Measurements from ENCODE around the gene SUFU.

Gene SUFU

DNA sequence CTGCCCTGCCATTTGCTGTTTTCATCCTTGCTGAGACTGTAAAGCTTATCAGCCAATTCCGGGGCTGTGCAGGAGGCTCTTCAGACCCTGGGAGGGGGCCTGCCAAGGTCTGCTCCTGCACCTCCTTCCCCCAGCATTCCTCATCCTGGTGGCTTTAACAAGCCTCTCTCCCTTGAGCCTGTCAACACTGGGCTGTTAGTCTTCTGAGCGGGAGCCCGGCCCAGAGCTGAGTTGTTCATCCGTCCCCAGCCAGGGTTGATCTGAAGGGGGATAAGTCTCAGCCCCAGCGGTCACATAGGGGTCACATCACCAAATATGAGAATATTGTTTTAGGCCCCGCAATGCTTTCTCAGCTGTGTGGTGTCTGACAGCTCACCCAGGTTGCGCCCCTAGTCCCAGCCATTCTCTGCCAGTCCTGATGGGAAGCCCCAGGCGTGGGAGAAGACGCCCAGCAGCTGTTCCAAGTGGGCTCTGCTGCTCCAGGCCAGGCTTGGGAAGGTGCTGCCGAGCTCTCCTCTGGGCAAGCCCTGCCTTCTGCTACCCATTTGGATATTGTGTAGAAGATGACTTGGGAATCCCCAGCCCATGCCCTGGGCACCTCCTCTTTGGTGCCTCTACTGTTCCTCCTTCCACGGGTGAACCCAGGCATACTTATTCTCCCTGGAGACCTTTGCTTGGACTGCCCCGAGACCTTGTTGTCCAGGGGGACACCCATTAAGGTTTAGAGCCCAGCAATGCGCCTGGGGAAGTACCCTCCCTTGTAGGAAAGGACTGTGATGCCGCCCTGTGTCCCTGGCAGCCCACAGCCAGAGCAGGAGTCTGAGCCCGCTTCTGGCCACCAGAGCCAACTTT is 117.0 kb downstream of the SUFU start:
- DNase-seq: no peak

DNA sequence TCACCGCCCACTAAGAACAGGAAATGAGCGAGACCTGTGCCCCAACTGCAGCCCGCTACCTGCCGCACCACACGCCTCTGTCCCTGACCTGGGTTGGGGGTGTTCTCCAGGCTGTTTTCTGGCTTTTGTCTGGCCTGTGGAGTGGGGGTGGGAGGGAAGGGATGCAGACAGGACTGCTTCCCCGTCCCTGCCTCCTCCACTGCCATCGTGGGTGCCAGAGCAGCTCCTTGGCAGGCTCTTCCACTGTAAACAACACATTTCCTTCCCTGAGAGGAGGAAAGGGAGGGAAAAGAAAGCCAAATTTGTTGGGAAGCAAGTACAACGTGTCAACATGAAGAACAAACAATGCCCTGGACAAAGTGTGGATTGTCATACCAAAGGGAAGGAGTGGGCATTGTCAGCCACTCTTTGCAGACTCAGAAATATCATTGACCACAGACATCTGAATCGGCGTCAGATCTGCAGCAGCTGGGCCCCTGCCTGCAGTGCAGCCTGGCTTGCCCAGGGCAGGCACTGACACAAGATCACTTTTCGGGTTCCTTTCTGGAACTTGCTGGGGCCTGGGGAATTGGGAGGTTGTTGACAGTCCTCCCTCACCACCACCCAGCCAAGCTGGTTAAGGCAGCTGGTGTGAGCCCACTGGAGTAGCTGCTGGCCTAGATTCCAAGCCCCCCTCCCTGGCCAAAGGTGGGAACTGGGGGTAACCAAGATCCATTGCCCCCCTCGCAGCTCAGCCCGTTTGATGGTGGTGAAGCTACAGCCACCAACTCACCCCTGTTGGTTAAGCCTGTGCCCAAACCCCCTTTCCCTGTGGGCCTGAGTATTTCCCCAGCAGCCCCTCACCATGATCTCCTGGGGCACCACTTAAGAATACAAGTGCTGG is 117.9 kb downstream of the SUFU start:
- DNase-seq: no peak

DNA sequence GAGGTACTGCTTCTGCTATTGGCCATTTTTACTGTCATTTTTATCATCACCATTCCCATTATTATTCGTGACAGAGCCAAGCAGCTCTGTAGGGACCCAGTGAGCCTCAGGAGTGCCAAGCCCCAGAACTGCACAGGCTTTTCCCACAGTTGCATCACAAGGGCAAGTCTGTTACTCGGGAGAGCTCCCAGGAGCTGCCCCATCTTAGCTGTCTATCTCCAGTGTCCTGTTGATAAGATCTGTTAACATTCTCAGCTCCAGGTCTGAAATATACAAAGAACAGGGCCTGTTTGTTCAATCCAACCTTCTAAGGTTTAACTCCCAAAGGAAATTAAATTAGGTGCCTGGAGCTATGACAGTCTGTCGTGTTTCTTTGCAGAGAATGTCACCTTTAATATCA is 120.3 kb downstream of the SUFU start:
- no peak for DNase-seq

DNA sequence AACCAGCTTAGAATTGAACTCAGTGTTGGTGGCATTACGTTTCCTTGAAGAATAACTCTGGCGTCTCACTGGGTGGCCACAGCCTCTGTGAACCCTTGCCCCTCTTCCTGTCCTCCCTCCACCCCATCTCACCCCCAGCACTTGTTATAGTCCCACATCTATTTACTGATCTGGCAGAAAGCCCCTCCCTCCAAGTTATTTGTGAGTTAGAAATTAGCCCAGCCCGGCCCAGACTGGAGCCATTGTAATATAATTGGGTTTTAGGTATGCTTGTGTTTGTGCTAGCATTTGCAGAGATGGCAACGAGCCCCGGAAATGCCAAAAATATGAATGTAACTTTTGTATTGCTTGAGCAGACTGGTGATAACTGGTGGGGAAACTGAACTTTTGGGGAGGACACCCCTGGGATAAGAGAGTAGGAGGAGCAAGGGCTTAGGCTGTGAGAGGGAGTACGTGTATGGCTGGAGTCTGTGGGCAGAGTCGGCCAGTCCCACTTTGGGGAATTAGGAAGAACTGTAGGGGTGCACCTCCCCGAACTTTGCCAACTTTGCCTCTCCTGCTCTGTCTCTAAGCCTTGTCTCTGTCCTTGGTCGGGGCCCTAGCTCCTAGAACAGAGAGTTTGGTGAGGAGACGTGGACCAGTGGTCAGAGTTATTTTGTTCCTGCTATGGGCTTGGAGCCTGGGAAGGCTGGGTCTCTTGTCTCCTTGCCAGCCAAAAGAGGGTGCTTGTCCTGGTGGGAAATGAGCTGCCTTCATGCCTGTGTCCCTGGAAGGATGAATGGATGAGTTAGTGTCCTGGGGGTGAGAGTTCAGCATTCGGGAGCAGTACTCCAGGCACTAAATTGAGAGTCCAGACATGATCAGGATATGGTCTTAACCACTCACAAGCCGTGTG is 121.2 kb downstream of the SUFU start:
- no peak for DNase-seq

DNA sequence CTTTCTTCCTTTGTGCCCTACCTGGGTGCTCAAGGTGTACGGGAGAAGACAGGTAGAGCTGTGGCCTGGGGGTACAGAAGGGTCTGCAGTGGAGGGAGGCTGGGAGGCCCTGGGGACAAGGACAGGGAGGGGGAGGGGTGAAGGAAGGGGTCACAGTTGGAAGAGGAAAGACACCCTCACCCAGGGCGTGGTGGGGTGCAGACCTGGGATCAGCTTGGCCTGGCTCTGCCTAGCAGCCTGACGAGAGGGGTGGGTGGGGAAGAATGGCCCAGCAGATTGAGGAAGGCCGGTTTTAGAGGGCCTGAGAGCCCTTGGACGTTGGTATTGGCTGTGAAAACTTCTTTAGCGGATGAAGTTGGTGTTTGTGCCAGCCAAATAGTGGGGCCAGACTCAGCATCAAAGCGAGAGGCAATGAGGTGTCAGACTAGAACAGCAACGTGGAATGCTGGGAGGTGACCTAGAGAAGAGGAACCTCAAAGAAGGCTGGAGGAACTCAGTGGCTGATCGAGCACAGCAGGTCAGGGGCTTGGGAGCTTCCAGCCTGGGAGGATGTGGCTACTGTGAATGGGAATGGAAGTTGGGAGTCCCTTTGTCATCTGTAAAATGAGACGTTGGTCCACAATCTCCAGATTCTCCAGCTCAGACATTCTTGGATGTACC is 122.4 kb downstream of the SUFU start:
- DNase-seq: no peak

DNA sequence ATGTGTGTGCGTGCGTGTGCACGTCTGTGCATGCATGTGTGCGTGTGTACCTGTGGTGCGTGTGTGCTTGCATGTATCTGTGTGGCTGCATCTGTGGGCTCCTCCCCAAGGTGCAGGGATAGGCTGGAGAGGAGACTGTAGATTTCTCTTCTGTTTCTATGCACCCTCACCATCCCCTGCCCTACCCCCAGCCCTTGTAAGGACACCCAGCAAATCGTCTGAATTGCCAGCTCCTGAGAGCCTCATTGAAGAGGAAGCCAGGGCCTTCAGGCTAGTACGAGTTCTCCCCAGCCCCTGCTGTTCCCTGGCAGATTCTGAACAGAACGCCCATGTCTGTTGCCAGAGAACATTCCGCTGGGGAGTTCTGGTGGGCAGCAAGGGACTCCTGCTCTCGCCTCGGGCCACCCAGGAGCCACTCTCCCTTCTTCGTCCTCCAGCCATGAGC is 123.5 kb downstream of the SUFU start:
- DNase-seq: no peak

DNA sequence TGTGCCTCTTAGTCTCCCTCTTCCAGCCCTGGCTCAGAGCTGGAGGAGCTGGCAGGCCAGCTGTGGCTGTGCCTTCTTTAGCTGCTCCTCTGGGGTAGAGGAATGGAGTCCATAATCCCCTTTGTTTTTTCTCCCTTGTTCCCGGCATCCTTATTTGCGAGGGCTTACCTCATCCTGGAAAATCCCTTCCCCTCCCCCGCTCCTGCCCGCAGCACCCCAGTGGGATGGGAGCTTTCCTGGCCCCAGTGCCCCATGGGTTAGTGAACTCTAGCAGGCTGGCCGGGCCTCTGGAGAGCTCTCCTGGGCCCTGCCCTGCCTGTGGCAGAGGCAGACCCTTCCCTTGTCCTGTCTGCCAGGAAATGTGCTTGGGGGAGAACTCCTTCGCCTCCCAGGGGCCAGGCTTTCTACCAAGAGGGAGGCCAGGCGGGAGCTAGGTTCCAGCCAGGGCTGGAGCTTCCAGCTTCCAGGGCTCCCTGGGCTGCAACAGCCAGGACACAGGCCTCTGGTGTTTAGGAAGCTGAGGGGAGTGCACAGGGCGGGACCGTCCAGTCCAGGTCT is 124.0 kb downstream of the SUFU start:
- DNase-seq: no peak

DNA sequence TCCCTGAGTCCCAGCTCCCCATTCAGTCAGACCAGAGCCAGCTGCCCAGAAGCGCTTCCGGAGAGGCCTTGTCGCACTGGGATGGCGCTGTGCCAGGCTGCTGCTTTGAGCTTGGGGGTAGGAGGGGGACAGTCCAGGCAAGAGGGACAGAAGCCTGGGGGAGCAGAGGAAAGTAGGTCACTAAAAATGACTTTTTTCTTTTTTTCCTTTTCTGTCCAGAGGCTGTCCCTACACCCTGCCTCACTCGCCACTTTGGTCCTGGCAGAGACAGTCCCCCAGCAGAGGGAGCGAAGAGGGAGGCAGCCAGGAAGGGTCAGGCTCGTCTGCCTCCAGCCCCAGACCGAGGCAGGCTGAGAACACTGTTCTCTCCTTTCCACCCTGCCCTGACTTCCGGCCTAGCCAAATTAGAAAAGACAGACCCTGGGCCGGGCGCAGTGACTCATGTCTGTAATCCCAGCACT is 124.7 kb downstream of the SUFU start:
- DNase-seq: no peak

DNA sequence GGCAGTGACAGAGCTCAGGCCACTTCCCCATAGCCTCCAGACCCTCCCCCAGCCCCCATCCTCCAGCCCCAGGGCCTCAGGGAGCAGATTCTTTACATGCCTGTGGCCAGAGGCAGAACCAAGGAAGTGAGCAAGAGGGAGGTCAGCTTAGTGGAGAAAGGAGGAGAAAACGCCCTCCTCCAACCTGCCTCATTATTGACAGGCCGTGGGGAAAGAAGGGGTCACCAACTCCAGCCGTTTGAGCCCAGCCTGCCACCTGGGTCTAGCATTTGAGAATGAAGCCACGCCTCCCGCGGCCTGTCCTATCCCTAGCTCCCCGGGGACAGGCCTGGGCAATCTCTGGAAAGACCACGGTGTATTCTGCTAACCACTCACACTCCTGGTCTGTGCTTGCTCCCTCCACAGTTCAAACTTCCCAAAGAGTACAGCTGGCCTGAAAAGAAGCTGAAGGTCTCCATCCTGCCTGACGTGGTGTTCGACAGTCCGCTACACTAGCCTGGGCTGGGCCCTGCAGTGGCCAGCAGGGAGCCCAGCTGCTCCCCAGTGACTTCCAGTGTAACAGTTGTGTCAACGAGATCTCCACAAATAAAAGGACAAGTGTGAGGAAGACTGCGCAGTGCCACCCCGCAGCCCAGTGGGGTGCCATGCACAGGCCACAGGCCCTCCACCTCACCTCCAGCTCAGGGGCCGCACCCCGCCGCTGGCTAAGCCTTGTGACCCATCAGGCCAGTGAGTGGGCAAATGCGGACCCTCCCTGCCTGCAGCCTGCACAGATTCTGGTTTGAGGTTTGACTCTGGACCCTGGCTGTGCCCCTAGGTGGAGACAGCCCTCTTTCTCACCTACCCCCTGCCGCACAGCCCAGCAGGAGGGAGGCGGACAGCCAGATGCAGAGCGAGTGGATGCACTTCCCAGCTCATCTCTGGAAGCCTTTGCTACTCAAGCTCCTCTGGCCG is 126.2 kb downstream of the SUFU start:
- no peak for DNase-seq

DNA sequence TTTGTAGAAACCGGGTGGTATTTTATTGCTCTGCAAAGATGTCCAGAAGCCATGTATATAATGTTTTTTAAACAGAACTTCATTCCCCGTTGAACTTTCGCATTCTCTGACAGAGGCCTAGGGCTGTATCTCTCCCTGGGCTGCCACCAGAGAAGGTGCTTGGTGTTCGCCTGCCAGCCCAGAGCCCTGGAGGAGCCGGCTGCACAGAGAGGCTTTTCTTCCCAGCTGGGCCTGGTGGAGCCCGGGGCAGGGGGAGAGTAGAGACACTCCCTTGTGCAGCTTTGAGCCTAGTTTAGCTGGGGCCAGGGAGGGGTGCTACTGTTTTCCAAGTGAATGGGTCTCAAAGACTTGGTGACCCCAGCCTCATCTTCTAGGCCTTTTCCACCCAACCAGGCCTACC is 126.9 kb downstream of the SUFU start:
- no peak for DNase-seq

DNA sequence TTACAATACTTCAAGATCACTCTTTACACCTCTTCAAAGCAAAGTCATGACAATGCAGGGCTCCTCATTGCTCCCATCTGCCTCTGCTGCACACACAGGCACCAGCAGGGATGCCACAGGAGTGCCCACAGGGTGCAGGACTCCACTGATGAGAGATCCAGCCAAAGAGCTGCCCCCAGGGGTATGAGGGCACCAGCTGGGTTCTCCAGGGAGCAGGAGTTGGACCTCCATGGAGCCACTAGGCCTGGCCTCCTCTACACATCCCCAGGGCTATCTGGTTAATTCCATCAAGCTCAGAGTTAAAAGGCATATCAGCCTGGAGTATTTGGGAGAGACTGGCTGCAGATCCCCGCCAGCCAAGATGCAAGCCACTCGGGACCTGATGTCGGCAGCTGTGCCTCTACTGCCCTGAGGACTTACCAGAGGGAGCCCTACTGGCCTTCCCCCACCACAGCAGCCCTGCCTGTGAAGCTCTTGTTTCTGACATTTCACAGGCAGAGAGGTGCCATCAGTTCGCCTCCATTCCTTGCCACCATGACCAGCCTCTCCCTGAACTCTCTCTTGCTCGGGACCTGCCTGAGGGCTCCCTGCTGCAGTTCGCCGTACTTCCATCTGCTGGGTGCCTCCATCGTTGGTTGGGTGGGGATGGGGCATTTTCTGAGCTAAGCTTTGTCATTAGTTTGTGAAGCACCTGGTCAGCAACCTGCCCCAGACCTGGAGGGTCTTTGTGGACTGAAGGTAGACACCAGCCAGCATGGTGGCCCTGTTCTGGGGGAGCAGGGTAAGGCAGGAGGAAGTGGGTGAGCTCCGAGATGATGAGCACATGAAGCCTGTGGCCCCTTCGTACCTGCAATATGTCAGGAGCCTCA is 128.0 kb downstream of the SUFU start:
- no peak for DNase-seq

DNA sequence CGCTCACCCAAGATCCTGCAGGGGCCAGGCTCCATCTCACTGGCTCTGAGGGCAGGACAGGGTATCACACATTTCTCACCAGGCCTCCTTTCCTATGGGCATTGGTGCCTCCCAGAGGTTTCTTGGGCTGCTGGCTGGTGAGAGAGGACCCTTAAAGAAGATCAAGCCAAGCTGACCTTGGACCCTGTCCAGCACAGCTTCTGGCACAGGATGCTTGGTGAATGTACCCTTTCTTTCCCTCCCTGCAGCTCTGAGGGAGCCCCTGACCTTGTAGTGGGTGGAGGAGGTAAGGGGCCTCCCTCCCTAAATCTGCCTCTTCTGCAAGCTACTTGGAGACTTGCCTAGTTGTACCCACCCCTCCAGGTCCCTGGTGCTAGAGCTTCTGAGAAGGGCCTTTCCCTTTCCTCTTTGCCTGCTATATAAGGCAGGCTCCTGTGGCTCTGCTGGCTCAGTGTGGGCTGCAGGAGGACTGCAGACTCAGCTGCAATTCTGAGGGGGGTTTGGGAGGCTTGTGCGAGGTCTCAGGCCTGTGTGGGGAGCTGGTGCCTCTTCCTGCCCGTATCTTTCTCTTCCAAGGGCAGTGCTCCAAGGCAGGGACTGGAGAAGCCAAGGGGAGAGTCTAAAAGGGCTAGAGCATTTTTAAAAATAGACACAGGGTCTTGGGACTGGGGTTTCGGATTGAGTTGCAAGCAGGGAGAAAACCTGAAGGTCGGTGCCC is 128.8 kb downstream of the SUFU start:
- no peak for DNase-seq

DNA sequence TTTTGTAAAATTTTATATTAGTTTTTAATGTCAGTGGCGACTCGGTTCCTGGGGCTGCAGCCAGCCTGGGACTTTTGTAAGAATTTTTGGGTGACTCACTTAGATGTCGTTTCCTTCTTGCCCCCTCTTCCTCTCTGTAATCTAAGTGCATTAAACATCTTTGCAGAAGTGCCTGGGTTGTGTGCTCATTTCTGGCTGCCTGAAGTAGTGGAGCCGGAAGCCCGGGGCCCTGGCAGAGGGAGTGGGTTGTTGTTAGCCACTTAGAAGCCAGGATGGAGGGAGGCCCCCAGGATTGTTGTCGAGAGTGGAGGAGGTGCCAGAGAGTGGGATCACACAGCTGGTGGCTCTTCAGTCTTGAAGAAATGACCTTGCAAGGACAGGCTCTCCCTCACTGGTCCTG is 129.5 kb downstream of the SUFU start:
- DNase-seq: peak; percentile 37 to 84

DNA sequence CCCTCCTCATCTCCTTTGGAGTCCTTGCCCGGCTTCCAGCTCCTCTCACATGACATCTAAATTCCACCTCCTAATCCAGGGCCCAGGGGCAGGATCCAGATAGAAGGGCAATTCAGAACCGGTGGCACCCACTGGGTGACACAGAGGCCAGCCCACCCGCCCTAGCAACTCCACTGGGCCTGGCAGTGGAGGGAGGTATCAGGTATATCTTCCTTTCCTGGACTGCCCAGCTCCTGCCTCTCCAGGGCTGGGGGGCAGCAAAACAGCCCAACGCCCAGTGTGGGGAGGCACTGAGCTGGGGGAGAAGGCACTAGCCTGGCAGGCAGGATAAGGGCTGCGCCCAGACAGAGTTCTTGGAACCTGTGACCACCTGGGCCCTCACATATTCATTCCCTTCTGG is 130.1 kb downstream of the SUFU start:
- DNase-seq: no peak

DNA sequence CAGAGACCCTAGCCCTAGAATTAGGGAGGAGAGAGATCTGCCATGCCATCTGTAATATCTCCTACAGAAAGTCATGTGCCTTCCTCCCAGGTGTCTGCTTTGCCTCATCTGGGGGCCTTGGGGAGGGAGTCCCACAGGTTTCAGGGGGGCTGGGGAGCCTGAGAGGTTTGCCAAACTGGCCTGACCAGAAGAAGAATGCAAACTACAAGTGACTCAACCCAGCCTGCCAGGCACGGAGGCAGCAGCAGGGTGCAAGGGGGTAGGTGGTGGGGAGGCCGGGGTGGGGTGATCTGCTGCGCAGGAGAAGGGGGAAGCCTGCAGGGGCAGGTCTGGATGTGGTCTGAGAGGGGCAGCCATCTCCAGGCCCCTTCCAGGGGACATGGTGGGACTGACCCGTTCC is 130.9 kb downstream of the SUFU start:
- DNase-seq: no peak

DNA sequence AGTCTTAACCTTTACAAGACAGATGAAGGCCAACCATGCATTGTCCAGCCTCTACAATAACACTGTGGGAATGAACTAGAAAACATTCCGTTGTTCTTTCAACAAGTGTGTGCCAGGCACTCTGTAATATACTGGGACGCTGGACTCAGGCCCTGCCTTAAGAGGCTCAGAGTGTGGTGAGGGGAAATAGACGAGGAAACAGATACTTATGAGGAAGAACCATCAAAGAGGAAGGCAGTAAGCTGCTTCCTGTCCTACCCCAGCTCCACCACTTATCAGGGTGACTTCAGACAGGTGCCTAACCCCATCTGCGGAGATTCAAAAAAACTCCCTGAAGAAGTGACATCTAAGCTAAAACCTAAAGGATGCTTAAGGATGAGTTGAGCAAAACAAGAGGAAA is 131.6 kb downstream of the SUFU start:
- DNase-seq: peak in 1 of 2 donors; percentile 81

DNA sequence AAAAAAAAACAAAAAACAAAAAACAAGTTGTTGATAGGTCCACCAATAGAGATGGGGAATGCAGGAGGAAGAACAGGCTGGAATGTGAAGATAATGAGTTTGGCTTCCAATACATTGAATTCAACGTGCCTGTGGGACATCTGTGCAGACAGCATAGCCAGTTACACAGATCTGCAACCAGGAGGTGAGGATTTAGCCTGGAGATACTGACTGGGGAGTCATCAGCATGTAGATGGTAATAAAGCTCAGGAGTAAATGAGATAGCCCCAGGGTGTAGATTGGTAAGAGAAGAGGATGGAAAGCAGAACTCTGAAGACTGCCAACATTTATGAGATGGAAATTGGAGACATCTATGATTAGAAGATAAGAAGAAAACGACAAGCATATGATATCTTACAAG is 135.8 kb downstream of the SUFU start:
- DNase-seq: no peak

DNA sequence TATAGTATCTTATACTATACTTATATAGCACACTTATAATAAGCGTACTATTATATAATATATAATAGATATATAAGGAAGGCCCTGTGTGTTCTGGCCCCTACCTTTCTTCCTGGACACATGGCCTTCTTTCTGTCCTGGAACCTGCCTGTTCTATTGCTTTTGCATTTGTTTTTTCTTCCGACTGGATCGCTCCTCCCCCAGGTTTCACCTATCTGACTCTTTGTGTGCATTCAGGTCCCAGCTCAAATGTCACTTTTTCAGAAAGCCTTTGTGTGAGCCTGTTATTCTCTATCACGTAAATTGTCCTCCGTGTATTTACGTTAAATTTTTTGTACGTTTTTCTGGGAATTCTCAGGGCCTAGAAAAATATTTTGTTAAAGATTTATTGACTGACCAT is 137.6 kb downstream of the SUFU start:
- DNase-seq: no peak
